Fibroblast of lung (primary cell): ENCODE measurements around the gene PAX7.

ENCODE experiments used
- CTCF ChIP-seq, 2 donors: IDR thresholded peaks in 1 of 2; conservative IDR thresholded peaks in 1 of 2; 1 replicate in 1 of 2; 2 replicates in 1 of 2; pipeline ENCODE4 v1.5.1; 2011 to 2012; ENCODE audit warnings: low read length in 2 of 2, control low read depth in 1 of 2, inconsistent platforms in 1 of 2, low read depth in 1 of 2, mild to moderate bottlenecking in 1 of 2
- EZH2 ChIP-seq: IDR thresholded peaks from 2 replicates; pipeline ENCODE4 v1.5.1; 2012; ENCODE audit warnings: low read length, control low read depth, mild to moderate bottlenecking; ENCODE audit errors: missing control alignments

GRCh38 chr1:18794561-18794960 lies 163.9 kb downstream of the PAX7 start:
- TF ChIP-seq EZH2: no peak
- no peak for TF ChIP-seq CTCF (conservative IDR thresholded peaks at IDR 0.05 in 1 of 2, IDR thresholded peaks at IDR 0.05 in 1 of 2; ENCODE audit: low read depth in 1 of 2, low read length in 2 of 2)
